Activated CD8-positive, alpha-beta memory T cell treated with anti-CD3 and anti-CD28 coated beads, Interleukin-2, amount 50 U/mL, for 48 hours (primary cell): ENCODE data around the gene GM2A.
"Not testable (repeated sequence)": the region's sequence is repeated elsewhere in the genome, so short reads cannot be mapped to it uniquely, and the experiment has no call there.

ENCODE experiments used
- DNase-seq: peaks from one replicate; pipeline ENCODE4 v3.0.0-alpha.2; 2020

GM2A gene

DNA sequence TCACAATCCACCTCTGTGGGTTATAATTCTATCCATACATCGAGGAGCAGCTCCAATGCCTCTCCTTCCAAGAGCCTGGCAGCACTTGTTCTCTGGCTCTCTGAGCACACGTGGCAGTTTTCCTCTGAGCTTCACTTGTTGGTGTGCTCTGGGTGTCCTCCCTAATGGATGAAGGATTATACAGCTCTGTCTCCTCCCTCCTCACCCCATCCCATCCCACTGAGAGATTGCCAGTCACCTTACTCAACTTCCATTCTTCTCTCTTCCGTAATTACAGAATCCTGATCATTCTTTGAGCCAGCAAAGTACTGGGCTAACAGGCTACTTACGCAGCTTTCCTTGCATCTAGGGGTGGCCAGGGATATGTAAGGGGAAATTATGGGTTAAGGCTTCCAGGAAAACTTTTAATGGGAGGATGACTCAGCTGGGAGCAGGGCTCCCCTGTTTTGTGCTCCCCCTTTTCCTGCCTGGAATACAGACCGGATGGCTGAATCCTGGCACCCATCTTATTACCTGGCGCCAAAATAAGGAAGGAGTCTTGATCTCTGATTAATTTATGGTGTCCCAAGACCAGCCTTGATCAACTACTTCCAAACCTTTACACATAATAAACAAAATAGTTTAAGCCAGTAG is 22.8 kb upstream of the GM2A start:
- no peak for DNase-seq

DNA sequence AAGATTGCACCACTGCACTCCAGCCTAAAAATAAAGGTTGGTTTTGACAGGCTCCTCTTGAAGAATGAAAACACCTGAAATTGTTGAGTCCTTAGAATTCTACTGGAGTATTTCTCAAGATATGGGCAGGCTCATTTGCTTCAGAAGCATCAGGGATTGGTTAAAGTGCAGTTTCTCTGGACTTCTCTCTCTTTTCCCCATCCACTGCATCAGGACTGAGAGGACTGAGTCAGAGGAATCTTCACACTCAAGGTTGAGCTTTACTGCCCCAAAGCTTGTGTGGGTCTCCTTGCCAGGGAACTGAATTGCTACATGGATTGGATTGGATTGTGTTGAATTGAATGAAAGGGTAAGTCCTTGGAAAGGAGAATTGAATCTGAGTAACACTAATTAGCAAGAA is 21.6 kb upstream of the GM2A start:
- no peak for DNase-seq

GRCh38 chr5:151233616-151234085 is 19.3 kb upstream of the GM2A start:
- no peak for DNase-seq

- no peak for DNase-seq
Measured at GRCh38 chr5:151234476-151235238, 18.3 kb upstream of the GM2A start.

DNA sequence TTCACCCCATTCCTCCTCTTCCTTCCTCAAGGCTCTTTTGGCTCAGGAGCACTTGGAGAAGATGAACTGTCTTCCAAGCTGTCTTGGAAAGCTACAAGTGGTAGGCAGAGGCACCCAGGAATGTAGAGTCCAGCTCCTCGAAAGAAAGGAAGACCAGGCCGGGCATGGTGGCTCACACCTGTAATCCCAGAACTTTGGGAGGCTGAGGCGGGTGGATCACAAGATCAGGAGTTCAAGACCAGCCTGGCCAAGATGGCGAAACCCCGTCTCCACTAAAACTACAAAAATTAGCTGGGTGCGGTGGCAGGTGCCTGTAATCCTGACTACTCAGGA is 17.8 kb upstream of the GM2A start:
- DNase-seq = not testable (repeated sequence)

DNA sequence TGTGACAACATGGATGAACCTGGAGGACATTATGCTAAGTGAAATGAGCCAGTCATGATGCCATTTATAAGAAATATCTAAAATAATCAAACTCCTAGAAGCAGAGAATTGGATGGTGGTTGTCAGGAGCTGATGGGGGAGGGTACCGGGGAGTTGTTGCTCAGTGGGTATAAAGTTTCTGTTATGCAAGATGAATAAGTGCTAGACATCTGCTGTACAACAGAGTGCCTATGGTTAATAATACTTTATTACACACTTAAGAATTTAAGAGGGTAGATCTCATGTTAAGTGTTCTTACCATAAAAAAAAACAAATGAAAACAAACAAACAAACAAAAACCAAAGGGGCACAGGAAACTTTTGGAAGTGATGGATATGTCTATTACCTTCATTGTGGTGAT is 16.1 kb upstream of the GM2A start:
- DNase-seq = no peak

GRCh38 chr5:151237685-151238084 is 15.3 kb upstream of the GM2A start:
- DNase-seq = no peak

DNA sequence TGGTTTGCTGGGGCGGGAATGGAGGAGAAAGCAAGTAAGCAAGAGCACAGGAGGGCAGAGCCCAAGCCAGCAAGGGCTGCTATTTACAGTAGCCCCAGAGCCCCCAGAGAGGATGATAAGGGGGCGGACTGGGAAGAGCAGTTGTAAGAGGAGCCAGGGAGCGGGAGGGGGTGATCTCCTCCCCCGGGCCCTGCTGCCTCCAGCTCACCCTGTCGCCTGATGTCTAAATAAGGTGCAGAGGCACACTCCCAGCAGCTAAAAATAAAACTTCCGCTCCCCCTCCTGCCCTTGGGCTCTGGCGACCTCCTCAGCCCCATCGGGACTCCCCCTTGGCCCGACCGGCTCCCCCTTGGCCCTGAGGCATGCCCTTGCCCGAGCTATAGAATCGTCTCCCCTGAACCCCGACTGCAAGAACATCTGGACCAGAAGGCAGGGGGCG is 14.7 kb upstream of the GM2A start:
- no peak for DNase-seq

GRCh38 chr5:151239237-151239861 is 13.6 kb upstream of the GM2A start:
- DNase-seq = peak; percentile 85

- DNase-seq = not testable (repeated sequence)
Measured at GRCh38 chr5:151240268-151240835, 12.6 kb upstream of the GM2A start.

DNA sequence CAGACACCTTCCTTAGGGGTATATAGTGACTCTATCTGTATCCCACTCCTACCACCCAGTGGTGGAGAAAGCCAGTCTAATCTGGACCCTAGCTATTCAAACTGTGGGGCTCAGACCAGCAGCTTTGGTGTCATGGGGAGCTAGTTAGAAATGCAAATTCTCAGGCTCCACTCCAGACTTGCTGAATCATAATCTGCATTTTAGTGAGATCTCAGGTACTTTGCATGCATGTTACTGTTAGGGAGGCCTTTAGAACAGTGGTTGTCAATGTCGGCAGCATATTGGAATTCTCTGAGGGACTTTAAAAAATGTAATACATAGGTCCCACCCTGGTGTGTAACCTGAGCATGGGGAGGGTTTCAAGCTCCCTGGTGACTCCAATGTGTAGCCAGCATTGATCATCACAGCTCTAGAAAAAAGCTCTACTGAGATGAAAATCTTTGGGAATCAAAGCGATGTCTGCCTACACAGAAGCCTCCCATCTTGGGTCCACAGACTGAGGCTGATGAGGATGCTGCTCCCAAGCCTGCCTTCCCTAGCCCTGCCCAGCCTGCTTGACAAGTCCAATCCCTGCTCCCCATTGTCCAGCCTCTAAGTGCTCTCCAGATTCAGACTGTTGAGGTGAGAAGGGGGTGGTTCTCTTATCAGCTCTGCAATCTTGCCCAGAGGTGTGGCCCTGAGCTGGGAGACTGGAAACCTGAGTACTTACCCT is 11.9 kb upstream of the GM2A start:
- DNase-seq = no peak

DNA sequence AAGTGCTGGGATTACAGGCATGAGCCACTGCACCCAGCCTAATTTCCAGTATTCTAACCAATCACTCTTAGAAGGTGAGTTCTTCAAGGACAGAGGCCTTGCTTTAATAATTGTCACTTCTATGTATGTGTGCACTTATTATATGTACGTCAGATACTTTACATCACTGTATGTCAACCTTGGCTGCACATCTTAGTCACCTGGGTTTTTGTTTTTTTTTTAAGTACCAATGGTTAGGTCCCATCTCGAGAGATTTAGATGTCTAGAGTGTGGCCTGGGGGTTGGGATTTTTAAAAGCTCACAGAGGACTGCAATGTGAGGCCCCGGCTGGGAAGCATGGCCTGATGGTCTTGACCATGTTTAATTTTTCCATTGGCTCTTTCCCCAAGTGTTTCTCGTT is 9.9 kb upstream of the GM2A start:
- no peak for DNase-seq

DNA sequence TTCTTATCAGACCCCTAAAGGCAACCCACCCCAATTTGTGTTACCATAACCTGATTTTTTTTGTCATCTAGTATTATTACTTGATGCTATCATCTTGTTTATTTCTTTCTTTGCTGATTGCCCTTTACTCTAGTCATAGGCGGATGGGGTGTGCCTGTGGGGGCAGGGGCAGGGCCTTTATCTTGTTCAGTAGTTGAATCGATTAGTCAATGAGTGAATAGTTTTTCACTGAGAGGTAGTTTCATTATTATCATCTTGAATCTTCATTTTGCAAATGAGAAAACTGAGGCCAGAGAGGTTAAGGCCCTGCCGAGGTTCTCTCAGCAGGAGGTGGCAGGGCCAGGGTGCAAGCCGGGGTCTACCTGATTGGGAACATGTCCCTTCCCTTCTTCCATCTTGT is 9.4 kb upstream of the GM2A start:
- DNase-seq = no peak

- DNase-seq = no peak
Measured at GRCh38 chr5:151244206-151244605, 8.8 kb upstream of the GM2A start.

GRCh38 chr5:151245680-151246219 is 7.2 kb upstream of the GM2A start:
- no peak for DNase-seq

GRCh38 chr5:151248651-151249050 is 4.3 kb upstream of the GM2A start:
- no peak for DNase-seq

- DNase-seq = no peak
Measured at GRCh38 chr5:151249281-151249680, 3.7 kb upstream of the GM2A start.

GRCh38 chr5:151250346-151251000 is 2.5 kb upstream of the GM2A start:
- no peak for DNase-seq

GRCh38 chr5:151251001-151251551 is 1.9 kb upstream of the GM2A start:
- no peak for DNase-seq

GRCh38 chr5:151251621-151252020 is 1.4 kb upstream of the GM2A start:
- no peak for DNase-seq

DNA sequence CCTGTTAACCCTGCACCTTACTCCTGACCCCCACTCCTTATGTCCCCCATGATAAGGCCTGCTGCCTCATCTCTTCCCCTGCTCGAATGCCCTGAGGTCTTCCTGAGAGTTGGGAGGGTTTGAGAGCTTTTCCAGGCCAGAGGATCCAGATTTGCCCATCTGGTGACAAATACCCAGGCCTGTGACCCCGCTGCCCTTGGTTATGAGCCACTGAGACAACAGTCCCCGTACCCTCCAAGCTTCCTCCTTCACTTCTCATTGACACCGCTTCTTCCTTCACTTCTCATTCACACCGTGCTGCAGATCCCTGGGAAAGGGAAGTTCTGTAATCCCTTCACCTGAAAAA is 593 bp downstream of the GM2A start:
- DNase-seq = no peak

DNA sequence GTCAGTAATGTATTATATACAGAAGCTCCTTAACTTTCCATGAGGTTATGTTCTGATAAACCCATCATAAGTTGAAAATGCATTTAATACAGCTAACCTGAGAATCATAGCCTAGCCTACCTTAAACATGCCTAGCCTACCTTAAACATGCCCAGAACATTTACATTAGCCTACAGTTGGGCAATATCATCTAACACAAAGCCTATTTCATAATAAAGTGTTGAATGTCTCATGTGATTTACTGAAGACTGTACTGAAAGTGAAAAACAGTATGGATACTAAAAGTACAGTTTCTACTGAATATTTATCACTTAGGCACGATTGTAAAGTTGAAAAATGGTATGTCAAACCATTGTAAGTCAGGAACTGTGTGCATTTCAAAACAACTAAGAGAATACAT is 1.6 kb downstream of the GM2A start:
- no peak for DNase-seq
